IPS DF 6.9 (cell line): ENCODE data around the gene PLEKHG2.
A peak's percentile ranks its signal among the peaks of the same experiment; 100 is the strongest.

Experiments
- DNase-seq: peaks from one replicate; pipeline ENCODE4 v3.0.0-alpha.2; 2013; ENCODE audit warnings: low read depth, low spot score
- H3K27ac ChIP-seq: one replicate; pipeline ENCODE4 v1.5.1; 2013; ENCODE audit warnings: low read length, control low read depth
- H3K27me3 ChIP-seq: 2 replicates; pipeline ENCODE4 v1.6.1; 2013; ENCODE audit warnings: mild to moderate bottlenecking, low read length; ENCODE audit not compliant: control insufficient read depth, insufficient read depth
- H3K36me3 ChIP-seq: 2 replicates; pipeline ENCODE4 v1.6.1; 2013; ENCODE audit warnings: low read length; ENCODE audit not compliant: control insufficient read depth, insufficient read depth
- H3K4me1 ChIP-seq: 2 replicates; pipeline ENCODE4 v1.6.1; 2013; ENCODE audit warnings: low read length; ENCODE audit not compliant: control insufficient read depth, insufficient read depth
- H3K4me3 ChIP-seq: 2 replicates; pipeline ENCODE4 v1.5.1; 2013; ENCODE audit warnings: mild to moderate bottlenecking, low read length
- H3K9me3 ChIP-seq: 2 replicates; pipeline ENCODE4 v1.6.1; 2013; ENCODE audit warnings: low read length, inconsistent platforms; ENCODE audit not compliant: control insufficient read depth, insufficient read depth
- WGBS: extraction: QIAGEN DNeasy Blood & Tissue Kit; methylation state at CpG from one replicate; pipeline ENCODE4 v1.1.7; 2013; ENCODE audit warnings: mixed read lengths, missing lambda C conversion rate; ENCODE audit not compliant: insufficient read length, insufficient coverage; 5-methylcytosine and 5-hydroxymethylcytosine counted together

PLEKHG2 gene

DNA sequence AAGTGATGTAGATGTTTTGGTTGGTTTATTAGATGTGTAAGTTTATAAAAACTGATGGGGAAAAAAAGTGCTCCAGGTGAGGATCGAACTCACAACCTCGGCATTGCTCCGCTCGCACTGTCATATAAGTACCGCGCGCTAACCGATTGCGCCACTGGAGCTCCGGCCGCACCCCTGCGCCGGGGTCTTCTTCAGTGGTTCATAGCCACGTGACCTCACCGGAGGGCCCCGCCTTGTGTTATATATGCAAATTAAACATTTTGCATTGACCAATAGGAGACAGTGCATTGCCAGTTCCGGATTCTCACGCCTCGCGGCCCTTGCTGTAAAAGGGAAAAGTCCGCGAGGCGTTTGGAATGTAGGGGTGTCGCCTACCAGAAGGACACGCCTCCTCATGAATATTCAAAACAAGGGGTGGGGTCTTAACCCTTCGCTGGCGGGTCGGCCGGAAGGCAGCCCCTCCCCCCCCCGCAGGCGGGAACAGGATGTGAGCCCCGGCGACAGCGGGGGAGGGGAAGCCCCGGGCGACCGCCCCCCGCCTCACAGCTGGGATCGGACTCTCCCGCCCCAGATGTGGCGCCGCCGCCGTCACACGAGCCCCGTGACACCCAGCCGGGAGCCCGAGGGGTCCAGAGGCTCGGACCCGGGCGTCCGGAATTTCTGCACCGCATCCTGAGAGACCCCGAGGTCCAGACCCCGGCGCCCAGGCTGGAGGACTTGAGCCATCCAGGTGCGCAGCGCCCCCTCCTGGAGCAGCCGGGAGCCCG, at the start of gene PLEKHG2:
TSS of gene PLEKHG2 (plus strand) at position 570 of the 767 bp plus-strand sequence. CDS start 1,418 bp downstream, outside the sequence.
- no CpG with 5 or more reads among the region's 60 CpGs for WGBS
- peak; percentile 95 for DNase-seq
- Histone ChIP-seq H3K27ac (no peak within 1 kb of the TSS), H3K9me3 (no peaks in the 10 kb centered on the region), H3K36me3 (peaks cover 4% of the 10 kb centered on the region; the same call in 1 of the 2 replicates), H3K4me3 (peak within 1 kb of the TSS; percentile 62; the same call in 1 of the 2 replicates), H3K27me3 (no peaks in the 10 kb centered on the region), H3K4me1 (peaks cover 15% of the 10 kb centered on the region)

GRCh38 chr19:39362682-39363657, 49.5 kb upstream of the PLEKHG2 start:
- Histone ChIP-seq H3K27ac (no peak overlapping the region), H3K4me3 (no peak overlapping the region), H3K36me3 (peaks cover 12% of the 10 kb centered on the region; the same call in 1 of the 2 replicates), H3K9me3 (no peaks in the 10 kb centered on the region), H3K27me3 (no peaks in the 10 kb centered on the region), H3K4me1 (no peaks in the 10 kb centered on the region)
- no peak for DNase-seq
- WGBS: no CpG with 5 or more reads among the region's 6 CpGs

- Histone ChIP-seq H3K4me3 (no peak overlapping the region), H3K4me1 (no peaks in the 10 kb centered on the region), H3K27ac (no peak overlapping the region), H3K36me3 (peaks cover 7% of the 10 kb centered on the region; the same call in 1 of the 2 replicates), H3K27me3 (no peaks in the 10 kb centered on the region), H3K9me3 (no peaks in the 10 kb centered on the region)
- DNase-seq: no peak
- no CpG with 5 or more reads among the region's 5 CpGs for WGBS
These were observed 48.5 kb upstream of the PLEKHG2 start for GRCh38 chr19:39363901-39364457.

DNA sequence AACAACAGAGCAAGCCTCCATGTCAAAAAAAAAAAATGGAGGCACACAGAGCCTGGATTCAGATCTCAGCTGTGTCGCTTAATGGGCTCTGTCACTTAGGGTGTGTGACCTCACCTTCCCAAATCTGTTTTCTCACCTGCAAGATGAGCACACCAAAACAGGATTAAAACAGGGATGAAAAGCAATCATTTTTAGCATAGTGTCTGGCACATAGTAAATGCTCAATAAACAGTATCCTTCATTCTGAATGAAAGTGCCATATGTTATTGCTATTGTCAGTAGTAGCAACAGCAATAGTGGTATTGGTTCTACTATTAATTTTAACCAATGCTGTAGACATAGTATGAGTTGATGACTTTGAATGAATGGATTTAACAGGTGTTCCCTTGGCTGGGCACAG, 46.9 kb upstream of the PLEKHG2 start:
- Histone ChIP-seq H3K4me1 (no peaks in the 10 kb centered on the region), H3K36me3 (peaks cover 12% of the 10 kb centered on the region)

GRCh38 chr19:39369200-39369599, 43.3 kb upstream of the PLEKHG2 start:
- no peak for DNase-seq
- Histone ChIP-seq H3K9me3 (no peaks in the 10 kb centered on the region), H3K36me3 (peaks cover 12% of the 10 kb centered on the region), H3K27ac (no peak overlapping the region), H3K4me1 (no peaks in the 10 kb centered on the region), H3K27me3 (no peaks in the 10 kb centered on the region), H3K4me3 (no peak overlapping the region)
- WGBS: no CpG with 5 or more reads among the region's 2 CpGs

More for the DNA sequence above, 46.9 kb upstream of the PLEKHG2 start:
- Histone ChIP-seq H3K27ac (no peak overlapping the region), H3K9me3 (no peaks in the 10 kb centered on the region), H3K4me3 (no peak overlapping the region), H3K27me3 (no peaks in the 10 kb centered on the region)
- WGBS: no CpG with 5 or more reads among the region's 1 CpG
- no peak for DNase-seq

DNA sequence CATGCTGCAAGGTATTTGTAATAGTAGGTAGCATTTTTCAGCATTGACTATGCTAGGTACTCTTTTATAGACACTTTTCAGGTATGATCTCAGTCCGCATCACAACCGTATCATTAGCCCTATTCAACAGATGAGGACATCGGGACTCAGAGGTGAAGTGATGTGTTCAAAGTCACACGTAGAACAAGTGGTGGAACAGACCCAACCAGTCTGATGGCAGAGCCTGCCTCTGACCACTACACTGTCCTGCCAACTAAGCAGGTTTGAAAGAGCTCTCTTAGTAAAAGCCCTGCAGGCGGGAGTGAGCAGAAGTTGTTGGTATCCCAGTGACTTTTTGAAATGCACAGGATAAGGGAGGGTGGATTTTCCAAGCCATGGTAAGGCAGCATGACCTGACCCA, 41.7 kb upstream of the PLEKHG2 start:
- Histone ChIP-seq H3K27ac (no peak overlapping the region), H3K27me3 (no peaks in the 10 kb centered on the region), H3K9me3 (no peaks in the 10 kb centered on the region), H3K36me3 (peaks cover 16% of the 10 kb centered on the region), H3K4me1 (no peaks in the 10 kb centered on the region), H3K4me3 (no peak overlapping the region)
- whole genome bisulfite sequencing: no CpG with 5 or more reads among the region's 5 CpGs
- DNase-seq: no peak

DNA sequence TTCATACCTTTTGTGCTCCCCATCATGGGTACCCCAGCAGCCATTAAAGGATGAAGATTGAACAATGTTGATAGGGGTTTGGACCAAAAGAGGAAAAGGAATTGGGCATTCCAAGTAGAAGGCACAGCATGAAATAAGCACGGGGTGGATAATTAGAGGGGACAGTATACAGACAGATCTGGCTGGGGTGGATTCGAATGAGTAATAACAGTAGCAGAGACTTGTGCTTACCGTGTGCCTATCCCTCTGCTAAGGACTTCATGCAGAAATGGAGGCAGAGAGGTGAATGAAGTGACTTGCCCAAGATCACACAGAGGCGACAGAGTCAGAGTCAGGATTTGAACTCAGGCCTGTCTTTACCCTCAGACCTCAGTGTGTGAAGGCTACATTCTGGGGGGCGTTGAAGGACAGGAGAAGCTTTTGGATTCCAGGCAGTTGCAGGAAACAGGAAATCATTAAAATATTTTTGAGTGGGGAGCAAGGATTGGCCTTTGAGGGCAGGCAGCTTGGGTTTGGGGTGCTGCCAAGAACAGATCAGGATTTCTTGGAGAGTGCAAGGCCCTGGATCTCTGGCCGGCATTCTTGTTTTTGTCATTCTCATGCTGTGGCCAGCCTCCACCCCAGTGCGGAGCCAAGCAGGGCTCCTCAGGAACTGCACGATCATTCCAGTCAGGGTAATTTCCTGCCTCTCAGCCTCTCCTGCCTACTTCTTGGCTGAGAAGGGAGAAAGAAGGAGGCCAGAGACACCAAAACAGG, 40.2 kb upstream of the PLEKHG2 start:
- Histone ChIP-seq H3K27me3 (no peaks in the 10 kb centered on the region), H3K4me1 (no peaks in the 10 kb centered on the region), H3K9me3 (no peaks in the 10 kb centered on the region), H3K36me3 (peaks cover 27% of the 10 kb centered on the region), H3K27ac (no peak overlapping the region), H3K4me3 (no peak overlapping the region)
- no CpG with 5 or more reads among the region's 8 CpGs for WGBS
- no peak for DNase-seq

- no CpG with 5 or more reads among the region's 2 CpGs for WGBS
- no peak for DNase-seq
- H3K27ac ChIP-seq: no peak overlapping the region
- H3K4me3 ChIP-seq: no peak overlapping the region
- H3K4me1 ChIP-seq: no peaks in the 10 kb centered on the region
- no peaks in the 10 kb centered on the region for H3K27me3 ChIP-seq
- H3K36me3 ChIP-seq: peaks cover 34% of the 10 kb centered on the region
- no peaks in the 10 kb centered on the region for H3K9me3 ChIP-seq
These were observed 39.5 kb upstream of the PLEKHG2 start for GRCh38 chr19:39372941-39373340.

DNA sequence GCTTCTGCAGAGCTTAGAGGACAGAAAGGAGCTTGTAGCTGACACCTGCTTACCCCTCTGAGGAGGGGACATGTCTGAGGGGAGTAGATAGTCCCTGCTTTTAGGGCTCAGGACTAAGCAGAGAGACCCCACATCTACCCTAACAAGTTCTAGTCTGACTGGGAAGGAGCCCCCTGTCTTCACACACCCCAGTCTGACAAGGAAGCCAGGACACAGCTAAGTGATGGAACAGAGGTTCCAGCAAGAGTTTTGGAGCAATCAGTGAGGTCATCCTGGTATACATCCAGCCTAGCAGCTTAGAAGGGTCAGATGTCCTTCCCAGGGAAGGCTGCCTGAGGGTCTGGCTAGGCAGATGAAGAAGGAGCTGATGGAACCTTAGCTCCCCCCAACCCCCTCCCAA, 36.5 kb upstream of the PLEKHG2 start:
- peaks cover 50% of the 10 kb centered on the region for H3K36me3 ChIP-seq
- no peak overlapping the region for H3K4me3 ChIP-seq
- no peak for DNase-seq
- no peaks in the 10 kb centered on the region for H3K27me3 ChIP-seq
- H3K9me3 ChIP-seq: no peaks in the 10 kb centered on the region
- H3K4me1 ChIP-seq: no peaks in the 10 kb centered on the region
- no peak overlapping the region for H3K27ac ChIP-seq
